ENCODE measurements around the gene GJA8. TPM values are rescaled to one million over a fixed set of nuclear protein-coding genes. Genes with fewer than 3 reads are reported as not detected.
"Not testable (repeated sequence)": the region's sequence is repeated elsewhere in the genome, so short reads cannot be mapped to it uniquely, and the experiment has no call there.

The GJA8 gene
- total and polyA plus RNA-seq, 2 experiments from 2014 or later, result not detected

DNA sequence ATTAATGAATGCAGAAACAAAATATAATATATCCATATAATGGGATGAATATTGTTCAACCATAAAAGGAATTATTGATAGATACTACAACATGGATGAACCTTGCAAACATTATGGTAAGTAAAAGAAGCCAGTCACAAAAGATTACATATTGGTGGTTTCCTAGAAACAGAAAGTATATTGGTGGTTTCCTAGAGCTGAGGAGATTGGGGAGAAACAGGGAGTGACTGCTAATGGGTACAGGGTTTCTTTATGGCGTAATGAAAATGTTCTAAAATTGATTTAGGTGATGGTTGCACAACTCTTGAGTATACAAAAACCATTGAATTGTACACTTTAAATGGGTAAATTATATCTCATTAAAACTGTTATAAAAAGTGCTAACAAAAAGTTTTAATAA lies 40.0 kb downstream of the GJA8 start:
- not testable (repeated sequence) for H3K9me2 ChIP-seq (replicated peaks; ENCODE audit: insufficient read depth); H3K4me1 ChIP-seq (ENCODE audit: insufficient read depth); H3K27ac ChIP-seq; H3K36me3 ChIP-seq (replicated peaks; ENCODE audit: insufficient read depth, low read depth); H3K9me3 ChIP-seq (ENCODE audit: low read depth); DNase-seq (ENCODE audit: low spot score); H2AFZ ChIP-seq; H3K4me3 ChIP-seq; H4K20me1 ChIP-seq (ENCODE audit: insufficient read depth, poor library complexity, severe bottlenecking); H3K4me2 ChIP-seq; H3K79me2 ChIP-seq; H3K27me3 ChIP-seq
- no CpG with 5 or more reads among the region's 1 CpG for WGBS (ENCODE audit: low lambda C conversion rate, missing lambda C conversion rate)

DNA sequence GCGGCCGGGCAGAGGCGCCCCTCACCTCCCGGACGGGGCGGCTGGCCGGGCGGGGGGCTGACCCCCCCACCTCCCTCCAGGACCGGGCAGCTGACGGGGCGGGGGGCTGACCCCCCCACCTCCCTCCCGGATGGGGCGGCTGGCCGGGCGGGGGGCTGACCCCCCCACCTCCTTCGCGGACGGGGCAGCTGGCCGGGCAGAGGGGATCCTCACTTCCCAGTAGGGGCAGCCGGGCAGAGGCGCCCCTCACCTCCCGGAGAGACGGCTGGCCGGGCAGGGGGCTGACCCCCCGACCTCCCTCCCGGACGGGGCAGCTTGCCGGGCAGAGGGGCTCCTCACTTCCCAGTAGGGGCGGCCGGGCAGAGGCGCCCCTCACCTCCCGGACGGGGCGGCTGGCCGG lies 46.9 kb downstream of the GJA8 start:
- not testable (repeated sequence) for H3K79me2 ChIP-seq; H3K36me3 ChIP-seq (replicated peaks; ENCODE audit: insufficient read depth, low read depth); DNase-seq (ENCODE audit: low spot score); H3K9me3 ChIP-seq (ENCODE audit: low read depth); H2AFZ ChIP-seq; H3K27me3 ChIP-seq; H3K9me2 ChIP-seq (replicated peaks; ENCODE audit: insufficient read depth); H3K4me2 ChIP-seq; H3K27ac ChIP-seq; H3K4me3 ChIP-seq; H3K4me1 ChIP-seq (ENCODE audit: insufficient read depth); H4K20me1 ChIP-seq (ENCODE audit: insufficient read depth, poor library complexity, severe bottlenecking)
- no CpG with 5 or more reads among the region's 35 CpGs for WGBS (ENCODE audit: low lambda C conversion rate, missing lambda C conversion rate)

Other genes with a start within 250 kb of the GJA8 start
- 14.2 and 16.8 TPM in 2 replicates for gene ACP6, start 232.3 kb upstream of the GJA8 start, total RNA-seq
- gene ACP6, start 232.3 kb upstream of the GJA8 start, polyA plus RNA-seq, result 29.9 and 47.1 TPM in 2 replicates
- gene GJA5, start 142.2 kb upstream of the GJA8 start, total RNA-seq, result 6.0 and 12.4 TPM in 2 replicates
- gene GJA5, start 142.2 kb upstream of the GJA8 start, polyA plus RNA-seq, result 9.7 and 15.3 TPM in 2 replicates
- gene GPR89B, start 25.6 kb downstream of the GJA8 start, total RNA-seq, result 27.1 and 32.4 TPM in 2 replicates
- 16.3 and 25.8 TPM in 2 replicates for gene GPR89B, start 25.6 kb downstream of the GJA8 start, polyA plus RNA-seq
- gene NBPF11, start 249.5 kb downstream of the GJA8 start, total RNA-seq, result 9.9 and 10.0 TPM in 2 replicates
- gene NBPF11, start 249.5 kb downstream of the GJA8 start, polyA plus RNA-seq, result 6.4 and 9.2 TPM in 2 replicates